Measurements from ENCODE around the gene FEM1B. TPM values are rescaled to one million over a fixed set of nuclear protein-coding genes. Genes with fewer than 3 reads are reported as not detected.

FEM1B gene
- total and polyA plus RNA-seq, 2 donors (not counting 3 experiments of a cell fraction or from before 2014, with no cell fraction given), result 11.1 to 33.2 TPM

- peaks cover 2% of the 10 kb centered on the region for H4K20me1 ChIP-seq (replicated peaks; ENCODE audit: control insufficient read depth, extremely low read depth, insufficient read depth, low read length)
- H3K9me1 ChIP-seq (replicated peaks; ENCODE audit: control insufficient read depth, extremely low read depth, insufficient read depth, low read length), result no peaks in the 10 kb centered on the region
- H3K4me1 ChIP-seq (ENCODE audit: control insufficient read depth, extremely low read depth, insufficient read depth, low read length), result peaks cover 42% of the 10 kb centered on the region
- H3K4me3 ChIP-seq (replicated peaks in 1 of 3; ENCODE audit: insufficient read depth in 1 of 3, low read depth in 1 of 3, low read length in 3 of 3), result peak overlapping the region in 2 of 3 experiments; percentile 68 to 85
- H3K36me3 ChIP-seq (ENCODE audit: control insufficient read depth in 2 of 2, extremely low read depth in 1 of 2, insufficient read depth in 2 of 2, low read length in 2 of 2), result no peaks in the 10 kb centered on the region
- TF ChIP-seq GATA2 (IDR thresholded peaks at IDR 0.05; ENCODE audit: insufficient read depth, insufficient read length, low read depth, low read length) (no peak), MYC (IDR thresholded peaks at IDR 0.05; ENCODE audit: low read depth, low read length) (no peak), POLR2AphosphoS5 (IDR thresholded peaks at IDR 0.05; ENCODE audit: insufficient read depth, low read depth, low read length) (no peak), EZH2 (IDR thresholded peaks at IDR 0.05; ENCODE audit: borderline replicate concordance, low read depth, low read length, severe bottlenecking) (no peak), FOS (IDR thresholded peaks at IDR 0.05; ENCODE audit: borderline replicate concordance, insufficient read depth, low read length) (no peak), CTCF (IDR thresholded peaks at IDR 0.05; ENCODE audit: extremely low read depth in 1 of 2, insufficient read depth in 1 of 2, low read depth in 1 of 2, low read length in 2 of 2) (no peak), MAX (IDR thresholded peaks at IDR 0.05; ENCODE audit: insufficient read depth, insufficient read length) (no peak), POLR2A (IDR thresholded peaks at IDR 0.05; ENCODE audit: low read depth, low read length) (no peak), JUN (IDR thresholded peaks at IDR 0.05; ENCODE audit: borderline replicate concordance, insufficient read depth, insufficient read length, low read depth) (no peak)
- H3K79me2 ChIP-seq (ENCODE audit: control insufficient read depth, insufficient read depth, low read length), result peaks cover 34% of the 10 kb centered on the region
- DNase-seq (ENCODE audit: low read depth, low spot score) (no peak), FAIRE-seq (no peak)
- H3K9me3 ChIP-seq (replicated peaks; ENCODE audit: control insufficient read depth, insufficient read depth, low read length), result no peaks in the 10 kb centered on the region
- peak overlapping the region; percentile 89 for H3K9ac ChIP-seq (replicated peaks; ENCODE audit: extremely low read depth, insufficient read depth, low read length)
- H3K27ac ChIP-seq (ENCODE audit: insufficient read depth, low read depth, low read length), result peak overlapping the region; percentile 59
- peak overlapping the region; percentile 60 for H3K4me2 ChIP-seq (ENCODE audit: insufficient read depth, low read length)
- dilution Hi-C loops (cut with MboI; ENCODE audit: extremely low pct_ligation_motif_present, low sequenced_read_pairs) (no loop called here), intact Hi-C loops (cut with micrococcal nuclease) (loop anchor here (1.0 kb wide), 1 partner anchor 46 kb away; no protein-coding TSS in a partner anchor)
- ChIA-PET POLR2A (interaction anchor here (1.0 to 1.7 kb wide), 3 partner anchors 12 to 24 kb away, joined by 4 to 7 read pairs (median 4); no protein-coding TSS in a partner anchor), CTCF (interaction anchor here (1.3 to 3.7 kb wide), 6 partner anchors 17 to 283 kb away, joined by 3 to 26 read pairs (median 4); no protein-coding TSS in a partner anchor)
- no TSS peak for BruUV-seq (replicated peaks)
- H2AFZ ChIP-seq (ENCODE audit: low read depth, low read length), result peak overlapping the region; percentile 56
- H3K27me3 ChIP-seq (ENCODE audit: control insufficient read depth in 2 of 2, insufficient read depth in 2 of 2, low read length in 2 of 2), result no peaks in the 10 kb centered on the region
These were observed 877 bp upstream of the FEM1B start for GRCh38 chr15:68276668-68277067.
